Activated CD8-positive, alpha-beta T cell treated with anti-CD3 and anti-CD28 coated beads, Interleukin-2, amount 10 ng/mL, durations not matched to agents 7 days and 5 days (primary cell): ENCODE data around the gene C4BPB. TPM values are rescaled to one million over a fixed set of nuclear protein-coding genes. Genes with fewer than 3 reads are reported as not detected.

ENCODE experiments used
- ATAC-seq: fragments of 150-1000 bp; cut with Tn5 transposase; one replicate; pipeline ENCODE4 v1.10.0; 2021; ENCODE audit warnings: moderate library complexity
- CTCF ChIA-PET: fragments of 350-600 bp; sonication (Branson Sonifier 250); formaldehyde crosslinking; loops from one replicate; lab custom pipeline; 2021; ENCODE audit warnings: antibody characterized with exemption; lab: Charles Lee
- POLR2A ChIA-PET: fragments of 350-600 bp; sonication (Branson Sonifier 250); formaldehyde crosslinking; loops from one replicate; lab custom pipeline; 2021; ENCODE audit warnings: antibody characterized with exemption; lab: Charles Lee
- DNase-seq: peaks from one replicate; pipeline ENCODE4 v3.0.0-alpha.2; 2020
- H3K27ac Mint-ChIP-seq: one replicate; pipeline ENCODE4 v1.8.0; 2021; ENCODE audit warnings: mild to moderate bottlenecking, mixed read lengths
- H3K27me3 Mint-ChIP-seq: one replicate; pipeline ENCODE4 v1.8.0; 2021; ENCODE audit warnings: low read depth, mixed read lengths
- H3K36me3 Mint-ChIP-seq: one replicate; pipeline ENCODE4 v1.8.0; 2021; ENCODE audit warnings: low read depth, mixed read lengths
- H3K4me1 Mint-ChIP-seq: one replicate; pipeline ENCODE4 v1.8.0; 2021; ENCODE audit warnings: low read depth, mixed read lengths
- H3K4me3 Mint-ChIP-seq: one replicate; pipeline ENCODE4 v1.8.0; 2021; ENCODE audit warnings: mild to moderate bottlenecking, mixed read lengths
- H3K9me3 Mint-ChIP-seq: one replicate; pipeline ENCODE4 v1.8.0; 2022; ENCODE audit warnings: mixed read lengths; ENCODE audit not compliant: insufficient read depth
- total RNA-seq, 2 experiments: library from RNA; stranded (reverse); gene quantifications; one replicate each; pipeline ENCODE4 v1.2.3, GENCODE V29; 2021

C4BPB gene
- total RNA-seq, 2 experiments from 2014 or later: 1.7 to 3.2 TPM

- H3K4me1 Mint-ChIP-seq: no peaks in the 10 kb centered on the region
- ChIA-PET POLR2A (no interaction called here), CTCF (no interaction called here)
- H3K27ac Mint-ChIP-seq: no peak overlapping the region
- ATAC-seq (no peak), DNase-seq (no peak)
- no peaks in the 10 kb centered on the region for H3K36me3 Mint-ChIP-seq
- H3K9me3 Mint-ChIP-seq: no peaks in the 10 kb centered on the region
- H3K27me3 Mint-ChIP-seq: peaks cover 18% of the 10 kb centered on the region
- no peak overlapping the region for H3K4me3 Mint-ChIP-seq
Measured at GRCh38 chr1:207112616-207113296, 24.1 kb downstream of the C4BPB start.

- Mint-ChIP-seq H3K9me3 (no peaks in the 10 kb centered on the region), H3K27ac (no peak overlapping the region), H3K4me1 (no peaks in the 10 kb centered on the region), H3K4me3 (no peak overlapping the region), H3K27me3 (peaks cover 13% of the 10 kb centered on the region), H3K36me3 (no peaks in the 10 kb centered on the region)
- DNase-seq: no peak
- CTCF ChIA-PET: no interaction called here
- POLR2A ChIA-PET: no interaction called here
- ATAC-seq: no peak
Measured at GRCh38 chr1:207115269-207115668, 26.6 kb downstream of the C4BPB start.

- peaks cover 8% of the 10 kb centered on the region for H3K36me3 Mint-ChIP-seq
- H3K9me3 Mint-ChIP-seq: peaks cover 13% of the 10 kb centered on the region
- H3K4me1 Mint-ChIP-seq: no peaks in the 10 kb centered on the region
- POLR2A ChIA-PET: no interaction called here
- DNase-seq (no peak), ATAC-seq (no peak)
- H3K4me3 Mint-ChIP-seq: no peak overlapping the region
- no peak overlapping the region for H3K27ac Mint-ChIP-seq
- CTCF ChIA-PET: interaction anchor here (1.1 kb wide), 1 partner anchor 28 kb away, joined by 3 read pairs; no protein-coding TSS in a partner anchor
- H3K27me3 Mint-ChIP-seq: peaks cover 4% of the 10 kb centered on the region
Measured at GRCh38 chr1:207124389-207124788, 35.7 kb downstream of the C4BPB start.

GRCh38 chr1:207128336-207128921 is 39.8 kb downstream of the C4BPB start:
- H3K27ac Mint-ChIP-seq: no peak overlapping the region
- peaks cover 8% of the 10 kb centered on the region for H3K36me3 Mint-ChIP-seq
- no peaks in the 10 kb centered on the region for H3K4me1 Mint-ChIP-seq
- peaks cover 4% of the 10 kb centered on the region for H3K27me3 Mint-ChIP-seq
- ATAC-seq (no peak), DNase-seq (no peak)
- POLR2A ChIA-PET: no interaction called here
- CTCF ChIA-PET: interaction anchor here (1.3 kb wide), 1 partner anchor 44 kb away, joined by 4 read pairs; no protein-coding TSS in a partner anchor
- H3K9me3 Mint-ChIP-seq: peaks cover 13% of the 10 kb centered on the region
- no peak overlapping the region for H3K4me3 Mint-ChIP-seq

- Mint-ChIP-seq H3K27ac (no peak overlapping the region), H3K4me1 (no peaks in the 10 kb centered on the region), H3K4me3 (no peak overlapping the region), H3K36me3 (peaks cover 8% of the 10 kb centered on the region), H3K27me3 (peaks cover 4% of the 10 kb centered on the region), H3K9me3 (peaks cover 13% of the 10 kb centered on the region)
- ATAC-seq (no peak), DNase-seq (no peak)
- POLR2A ChIA-PET: no interaction called here
- CTCF ChIA-PET: interaction anchor here (1.3 kb wide), 1 partner anchor 45 kb away, joined by 4 read pairs; no protein-coding TSS in a partner anchor
Measured at GRCh38 chr1:207129053-207129452, 40.4 kb downstream of the C4BPB start.

DNA sequence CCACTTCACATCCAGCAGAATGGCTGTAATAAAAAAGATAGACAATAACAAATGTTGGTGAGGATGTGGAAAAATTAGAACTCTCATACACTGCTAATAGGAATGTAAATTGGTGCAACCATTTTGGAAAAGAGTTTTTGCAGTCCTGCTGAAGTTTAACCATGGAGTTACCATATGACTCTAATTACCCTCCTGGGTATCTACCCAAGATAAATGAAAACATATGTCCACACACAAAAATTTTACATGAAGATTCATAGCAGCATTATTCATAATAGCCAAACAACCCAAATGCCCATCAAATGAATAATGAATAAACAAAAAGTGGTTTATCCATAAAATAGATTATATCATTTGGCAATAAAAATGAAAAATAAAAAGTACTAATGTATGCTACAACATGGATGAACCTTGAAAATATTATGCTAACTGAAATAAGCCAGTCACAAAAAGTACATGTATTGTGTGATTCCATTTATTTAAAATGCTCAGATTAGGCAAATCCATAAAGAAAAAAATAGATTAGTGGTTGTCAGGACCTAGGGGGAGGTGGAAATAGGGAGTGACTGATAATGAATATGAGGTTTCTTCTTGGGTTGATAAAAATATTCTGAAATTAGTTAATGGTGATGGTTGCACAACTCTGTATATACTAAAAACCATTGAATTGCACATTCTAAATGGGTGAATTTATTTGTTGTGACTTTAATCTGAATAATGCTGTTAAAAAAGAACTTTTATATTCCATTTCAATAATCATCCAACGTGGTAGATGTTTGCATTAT is 41.8 kb downstream of the C4BPB start:
- no peaks in the 10 kb centered on the region for H3K4me1 Mint-ChIP-seq
- peaks cover 4% of the 10 kb centered on the region for H3K27me3 Mint-ChIP-seq
- peaks cover 8% of the 10 kb centered on the region for H3K36me3 Mint-ChIP-seq
- ATAC-seq: no peak
- no peak overlapping the region for H3K27ac Mint-ChIP-seq
- peaks cover 13% of the 10 kb centered on the region for H3K9me3 Mint-ChIP-seq
- CTCF ChIA-PET: no interaction called here
- POLR2A ChIA-PET: no interaction called here
- no peak for DNase-seq
- H3K4me3 Mint-ChIP-seq: no peak overlapping the region

- POLR2A ChIA-PET: no interaction called here
- H3K36me3 Mint-ChIP-seq: peaks cover 8% of the 10 kb centered on the region
- CTCF ChIA-PET: no interaction called here
- ATAC-seq (no peak), DNase-seq (no peak)
- H3K27ac Mint-ChIP-seq: no peak overlapping the region
- H3K4me3 Mint-ChIP-seq: no peak overlapping the region
- peaks cover 13% of the 10 kb centered on the region for H3K9me3 Mint-ChIP-seq
- H3K27me3 Mint-ChIP-seq: peaks cover 4% of the 10 kb centered on the region
- H3K4me1 Mint-ChIP-seq: no peaks in the 10 kb centered on the region
Measured at GRCh38 chr1:207131163-207131562, 42.5 kb downstream of the C4BPB start.

GRCh38 chr1:207134581-207134980 is 45.9 kb downstream of the C4BPB start:
- Mint-ChIP-seq H3K27ac (no peak overlapping the region), H3K4me3 (no peak overlapping the region), H3K36me3 (no peaks in the 10 kb centered on the region), H3K27me3 (no peaks in the 10 kb centered on the region), H3K9me3 (no peaks in the 10 kb centered on the region), H3K4me1 (no peaks in the 10 kb centered on the region)
- POLR2A ChIA-PET: no interaction called here
- DNase-seq (no peak), ATAC-seq (no peak)
- CTCF ChIA-PET: interaction anchor here (0.8 kb wide), 1 partner anchor 50 kb away, joined by 3 read pairs; no protein-coding TSS in a partner anchor

DNA sequence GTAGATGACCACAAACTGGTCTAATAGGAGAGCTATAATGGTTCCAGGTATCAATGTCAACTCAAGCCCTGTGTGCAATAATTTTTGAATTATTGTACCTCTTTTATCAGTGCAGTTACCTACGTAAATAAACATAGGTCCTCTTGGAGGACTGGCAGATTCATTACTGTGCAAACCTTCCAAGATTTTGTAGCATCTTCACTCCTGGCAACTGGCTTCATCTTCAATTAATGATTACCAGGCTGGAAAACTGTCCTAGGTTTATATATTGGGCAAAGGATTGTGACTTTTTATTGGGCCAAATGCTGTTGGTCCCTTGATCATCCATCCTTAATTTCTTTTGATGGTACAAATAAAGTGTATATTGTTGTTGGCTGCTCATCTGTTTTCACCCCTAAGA is 51.0 kb downstream of the C4BPB start:
- no peaks in the 10 kb centered on the region for H3K9me3 Mint-ChIP-seq
- H3K4me1 Mint-ChIP-seq: no peaks in the 10 kb centered on the region
- no peak overlapping the region for H3K27ac Mint-ChIP-seq
- DNase-seq (no peak), ATAC-seq (no peak)
- no peaks in the 10 kb centered on the region for H3K36me3 Mint-ChIP-seq
- POLR2A ChIA-PET: no interaction called here
- peaks cover 3% of the 10 kb centered on the region for H3K27me3 Mint-ChIP-seq
- CTCF ChIA-PET: interaction anchor here (0.9 kb wide), 1 partner anchor 13 kb away, joined by 4 read pairs; no protein-coding TSS in a partner anchor
- no peak overlapping the region for H3K4me3 Mint-ChIP-seq

DNA sequence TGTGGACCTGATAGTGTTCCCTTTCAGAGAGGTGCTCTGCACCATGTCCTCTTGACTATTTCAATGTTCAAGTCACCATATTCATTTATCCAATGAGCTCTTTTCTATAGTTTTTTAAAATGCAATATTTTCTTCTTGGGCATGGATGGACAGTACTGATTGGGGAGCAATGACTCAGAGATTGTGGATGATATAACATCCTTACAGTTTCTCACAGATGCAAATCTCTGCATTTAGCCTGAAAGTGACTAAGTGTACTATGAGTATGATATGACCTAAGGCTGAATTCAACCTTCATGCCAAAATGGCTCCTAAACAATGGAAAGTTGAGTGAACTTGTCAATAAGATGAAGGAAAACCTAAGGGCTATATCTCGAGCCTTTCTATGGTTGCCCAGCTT is 51.9 kb downstream of the C4BPB start:
- Mint-ChIP-seq H3K27ac (no peak overlapping the region), H3K4me1 (no peaks in the 10 kb centered on the region), H3K27me3 (peaks cover 3% of the 10 kb centered on the region), H3K36me3 (no peaks in the 10 kb centered on the region), H3K9me3 (no peaks in the 10 kb centered on the region), H3K4me3 (no peak overlapping the region)
- ChIA-PET CTCF (interaction anchor here (0.9 kb wide), 1 partner anchor 12 kb away, joined by 4 read pairs; no protein-coding TSS in a partner anchor), POLR2A (no interaction called here)
- ATAC-seq (no peak), DNase-seq (no peak)

- H3K27me3 Mint-ChIP-seq: peaks cover 3% of the 10 kb centered on the region
- DNase-seq (no peak), ATAC-seq (no peak)
- H3K36me3 Mint-ChIP-seq: no peaks in the 10 kb centered on the region
- H3K4me1 Mint-ChIP-seq: no peaks in the 10 kb centered on the region
- H3K9me3 Mint-ChIP-seq: peaks cover 4% of the 10 kb centered on the region
- ChIA-PET POLR2A (no interaction called here), CTCF (no interaction called here)
- no peak overlapping the region for H3K4me3 Mint-ChIP-seq
- no peak overlapping the region for H3K27ac Mint-ChIP-seq
Measured at GRCh38 chr1:207145401-207146058, 56.9 kb downstream of the C4BPB start.
